RCC 7860 (cell line): ENCODE measurements around the gene SPECC1L.
A peak's percentile ranks its signal among the peaks of the same experiment; 100 is the strongest.
"Not testable (repeated sequence)": the region's sequence is repeated elsewhere in the genome, so short reads cannot be mapped to it uniquely, and the experiment has no call there.

Experiments
- DNase-seq: peaks from one replicate; pipeline ENCODE4 v3.0.0-alpha.2; 2015; ENCODE audit warnings: low spot score
- FAIRE-seq: peaks from 2 replicates; lab custom pipeline; 2012; peaks lifted over from hg19 to GRCh38; lab: Jason Lieb, UNC

The SPECC1L gene

GRCh38 chr22:24270556-24271385 is at the start of gene SPECC1L:
TSS of gene SPECC1L (plus strand) at chr22:24270831. CDS start at chr22:24302232, 31,401 bp downstream.
- no peak for FAIRE-seq
- peak; percentile 80 for DNase-seq

- FAIRE-seq: no peak
- DNase-seq: no peak
These were observed 46.2 kb upstream of the SPECC1L start for GRCh38 chr22:24224468-24224867.

GRCh38 chr22:24225044-24225601 is 45.5 kb upstream of the SPECC1L start:
- FAIRE-seq (no peak), DNase-seq (no peak)

GRCh38 chr22:24225951-24226350 is 44.7 kb upstream of the SPECC1L start:
- no peak for DNase-seq
- FAIRE-seq: no peak

GRCh38 chr22:24230911-24231656 is 39.5 kb upstream of the SPECC1L start:
- DNase-seq (no peak), FAIRE-seq (no peak)

GRCh38 chr22:24231706-24232105 is 38.9 kb upstream of the SPECC1L start:
- no peak for FAIRE-seq
- no peak for DNase-seq

- DNase-seq: no peak
- no peak for FAIRE-seq
These were observed 38.5 kb upstream of the SPECC1L start for GRCh38 chr22:24232124-24232523.

- DNase-seq (no peak), FAIRE-seq (no peak)
These were observed 37.9 kb upstream of the SPECC1L start for GRCh38 chr22:24232725-24233124.

GRCh38 chr22:24233235-24233634 is 37.4 kb upstream of the SPECC1L start:
- FAIRE-seq: no peak
- no peak for DNase-seq

GRCh38 chr22:24233816-24234215 is 36.8 kb upstream of the SPECC1L start:
- FAIRE-seq (no peak), DNase-seq (no peak)

GRCh38 chr22:24235315-24235714 is 35.3 kb upstream of the SPECC1L start:
- FAIRE-seq: no peak
- no peak for DNase-seq

- DNase-seq (no peak), FAIRE-seq (no peak)
These were observed 34.0 kb upstream of the SPECC1L start for GRCh38 chr22:24236656-24237055.

- DNase-seq, FAIRE-seq: not testable (repeated sequence)
These were observed 32.4 kb upstream of the SPECC1L start for GRCh38 chr22:24238101-24238694.

GRCh38 chr22:24240381-24240780 is 30.2 kb upstream of the SPECC1L start:
- FAIRE-seq (no peak), DNase-seq (no peak)

- DNase-seq, FAIRE-seq: not testable (repeated sequence)
These were observed 29.5 kb upstream of the SPECC1L start for GRCh38 chr22:24240985-24241692.

GRCh38 chr22:24243417-24243816 is 27.2 kb upstream of the SPECC1L start:
- FAIRE-seq, DNase-seq: not testable (repeated sequence)

- no peak for DNase-seq
- no peak for FAIRE-seq
These were observed 26.4 kb upstream of the SPECC1L start for GRCh38 chr22:24244144-24244787.

- not testable (repeated sequence) for DNase-seq, FAIRE-seq
These were observed 25.6 kb upstream of the SPECC1L start, which contains the start of gene GGT5 for GRCh38 chr22:24245030-24245431. TSS of gene GGT5 (minus strand) at chr22:24245082. CDS start at chr22:24244725, 357 bp downstream.

- not testable (repeated sequence) for DNase-seq, FAIRE-seq
These were observed 24.8 kb upstream of the SPECC1L start for GRCh38 chr22:24245584-24246561.
